Large intestine (tissue), 3 donors: ENCODE results near the gene MROH2A. TPM values are rescaled to one million over a fixed set of nuclear protein-coding genes. Genes with fewer than 3 reads are reported as not detected.
"Not testable (repeated sequence)": the region's sequence is repeated elsewhere in the genome, so short reads cannot be mapped to it uniquely, and the experiment has no call there.

Experiments
- DNase-seq, 2 donors: peaks; one replicate each; pipeline versions ENCODE4 v3.0.0 to v3.0.0-alpha.2; 2013
- H3K27ac ChIP-seq: one replicate; pipeline ENCODE4 v1.5.1; 2013; ENCODE audit warnings: low read length
- H3K27me3 ChIP-seq: 2 replicates; pipeline ENCODE4 v1.6.1; 2013; ENCODE audit warnings: low read length; ENCODE audit not compliant: control insufficient read depth, insufficient read depth
- H3K36me3 ChIP-seq: 2 replicates; pipeline ENCODE4 v1.6.1; 2013; ENCODE audit warnings: low read length; ENCODE audit not compliant: control insufficient read depth, insufficient read depth
- H3K4me1 ChIP-seq: one replicate; pipeline ENCODE4 v1.6.1; 2013; ENCODE audit warnings: low read length; ENCODE audit not compliant: control insufficient read depth, insufficient read depth
- H3K4me3 ChIP-seq: one replicate; pipeline ENCODE4 v1.5.1; 2013; ENCODE audit warnings: low read length
- H3K9me3 ChIP-seq: one replicate; pipeline ENCODE4 v1.6.1; 2013; ENCODE audit warnings: mild to moderate bottlenecking, low read depth, low read length, moderate library complexity; ENCODE audit not compliant: control insufficient read depth
- WGBS: methylation state at CpG from one replicate; pipeline ENCODE4 v1.1.5; 2013; ENCODE audit warnings: low lambda C conversion rate; ENCODE audit not compliant: insufficient coverage; 5-methylcytosine and 5-hydroxymethylcytosine counted together
- polyA plus RNA-seq: library from polyadenylated mRNA; unstranded; fragments of 120-200 nt; gene quantifications from one replicate; pipeline ENCODE4 v1.2.1, GENCODE V29; 2013

The MROH2A gene
- polyA plus RNA-seq, 1 donor, result 0.16 TPM

GRCh38 chr2:233750689-233751088 is 27.4 kb upstream of the MROH2A start:
- not testable (repeated sequence) for H3K27me3 ChIP-seq, H3K4me1 ChIP-seq, H3K36me3 ChIP-seq, H3K4me3 ChIP-seq, DNase-seq, H3K27ac ChIP-seq
- WGBS, result no CpG with 5 or more reads among the region's 2 CpGs
- H3K9me3 ChIP-seq, result peaks cover 17% of the 10 kb centered on the region

GRCh38 chr2:233751212-233752009 is 26.7 kb upstream of the MROH2A start:
- no CpG with 5 or more reads among the region's 2 CpGs for WGBS
- not testable (repeated sequence) for H3K4me1 ChIP-seq, H3K36me3 ChIP-seq, H3K27me3 ChIP-seq, H3K4me3 ChIP-seq
- DNase-seq, result peak in 1 of 2 donors; percentile 40
- peak overlapping the region; percentile 41 for H3K27ac ChIP-seq
- peaks cover 17% of the 10 kb centered on the region for H3K9me3 ChIP-seq

- Histone ChIP-seq H3K27me3 (no peaks in the 10 kb centered on the region), H3K36me3 (no peaks in the 10 kb centered on the region), H3K4me3 (no peak overlapping the region), H3K27ac (no peak overlapping the region), H3K4me1 (peaks cover 29% of the 10 kb centered on the region), H3K9me3 (peaks cover 16% of the 10 kb centered on the region)
- DNase-seq, result no peak
- WGBS, result no CpG with 5 or more reads among the region's 44 CpGs
These were observed 23.1 kb upstream of the MROH2A start for GRCh38 chr2:233754872-233755611.

GRCh38 chr2:233756429-233757081 is 21.6 kb upstream of the MROH2A start:
- Histone ChIP-seq H3K27ac (peak overlapping the region; percentile 77), H3K36me3 (no peaks in the 10 kb centered on the region), H3K9me3 (peaks cover 14% of the 10 kb centered on the region), H3K4me1 (peaks cover 43% of the 10 kb centered on the region), H3K27me3 (no peaks in the 10 kb centered on the region), H3K4me3 (no peak overlapping the region)
- WGBS, result 17% methylated on average over 2 of the region's 7 CpGs
- peak; percentile 80 to 93 for DNase-seq

GRCh38 chr2:233758141-233758540 is 20.0 kb upstream of the MROH2A start:
- H3K27me3 ChIP-seq, result no peaks in the 10 kb centered on the region
- peak; percentile 42 to 82 for DNase-seq
- H3K4me3 ChIP-seq, result no peak overlapping the region
- H3K27ac ChIP-seq, result peak overlapping the region; percentile 77
- H3K4me1 ChIP-seq, result peaks cover 48% of the 10 kb centered on the region
- H3K36me3 ChIP-seq, result no peaks in the 10 kb centered on the region
- peaks cover 14% of the 10 kb centered on the region for H3K9me3 ChIP-seq

- Histone ChIP-seq H3K36me3 (no peaks in the 10 kb centered on the region), H3K27ac (peak overlapping the region; percentile 77), H3K4me1 (peaks cover 55% of the 10 kb centered on the region), H3K4me3 (no peak overlapping the region), H3K9me3 (peaks cover 14% of the 10 kb centered on the region), H3K27me3 (no peaks in the 10 kb centered on the region)
- peak in 1 of 2 donors; percentile 21 for DNase-seq
- WGBS, result no CpG with 5 or more reads among the region's 2 CpGs
These were observed 19.3 kb upstream of the MROH2A start for GRCh38 chr2:233758849-233759248.

- H3K4me1 ChIP-seq, result peaks cover 64% of the 10 kb centered on the region
- no peaks in the 10 kb centered on the region for H3K27me3 ChIP-seq
- peak within 1 kb of the TSS; percentile 77 for H3K27ac ChIP-seq
- WGBS, result no CpG with 5 or more reads among the region's 6 CpGs
- H3K4me3 ChIP-seq, result no peak within 1 kb of the TSS
- peak; percentile 41 to 85 for DNase-seq
- H3K9me3 ChIP-seq, result peaks cover 10% of the 10 kb centered on the region
- H3K36me3 ChIP-seq, result no peaks in the 10 kb centered on the region
These were observed 18.1 kb upstream of the MROH2A start, which contains the start of gene UGT1A1 for GRCh38 chr2:233760043-233760442. Gene UGT1A1 (plus strand): TSS chr2:233760270. CDS start chr2:233760288, 18 bp downstream.

GRCh38 chr2:233761040-233761769 is 16.9 kb upstream of the MROH2A start:
- Histone ChIP-seq H3K27me3 (no peaks in the 10 kb centered on the region), H3K4me3 (no peak overlapping the region), H3K27ac (peak overlapping the region; percentile 56), H3K36me3 (no peaks in the 10 kb centered on the region), H3K9me3 (peaks cover 10% of the 10 kb centered on the region), H3K4me1 (peaks cover 62% of the 10 kb centered on the region)
- WGBS, result 80% methylated on average over 1 of the region's 4 CpGs
- DNase-seq, result peak; percentile 49 to 77

- peaks cover 42% of the 10 kb centered on the region for H3K4me1 ChIP-seq
- H3K4me3 ChIP-seq, result no peak overlapping the region
- peak overlapping the region; percentile 64 for H3K27ac ChIP-seq
- no peaks in the 10 kb centered on the region for H3K27me3 ChIP-seq
- H3K9me3 ChIP-seq, result peaks cover 10% of the 10 kb centered on the region
- peak; percentile 45 to 87 for DNase-seq
- no peaks in the 10 kb centered on the region for H3K36me3 ChIP-seq
- 12% methylated on average over 3 of the region's 7 CpGs for WGBS
These were observed 13.9 kb upstream of the MROH2A start for GRCh38 chr2:233764264-233764663.

- H3K27me3 ChIP-seq, result no peaks in the 10 kb centered on the region
- no peak overlapping the region for H3K4me3 ChIP-seq
- no CpG with 5 or more reads among the region's 3 CpGs for whole genome bisulfite sequencing
- H3K36me3 ChIP-seq, result no peaks in the 10 kb centered on the region
- H3K27ac ChIP-seq, result peak overlapping the region; percentile 64
- no peak for DNase-seq
- H3K4me1 ChIP-seq, result peaks cover 38% of the 10 kb centered on the region
- peaks cover 10% of the 10 kb centered on the region for H3K9me3 ChIP-seq
These were observed 13.4 kb upstream of the MROH2A start for GRCh38 chr2:233764761-233765160.
